Adrenal gland (tissue), 5 donors: ENCODE measurements around the gene EFNA3.

Source experiments
- CTCF ChIP-seq, 6 experiments: fragments of 450-650 bp in 4 of 6; fragments of 200-600 bp in 2 of 6; sonication (generic) in 1 of 6; IDR thresholded peaks; 1 replicate in 5 of 6; 2 replicates in 1 of 6; pipeline versions ENCODE4 v1.5.1 to v1.8.0; 2016 to 2021; ENCODE audit warnings: antibody characterized with exemption in 6 of 6, mild to moderate bottlenecking in 2 of 6, moderate library complexity in 1 of 6
- POLR2A ChIP-seq, 2 donors: fragments of 450-650 bp; IDR thresholded peaks; one replicate each; pipeline ENCODE4 v1.6.1; 2017; ENCODE audit warnings: antibody characterized with exemption in 2 of 2, mild to moderate bottlenecking in 2 of 2, moderate library complexity in 1 of 2
- donor health status: DM: no; HTN: no; CAD: no.

- TF ChIP-seq CTCF (IDR thresholded peaks at IDR 0.05) (no peak), POLR2A (IDR thresholded peaks at IDR 0.05) (no peak)
Measured at GRCh38 chr1:155071701-155072100, 6.9 kb upstream of the EFNA3 start.
